Stimulated activated CD4-positive, alpha-beta T cell treated with anti-CD3 and anti-CD28 coated beads, TNF-alpha, amount 100 ng/mL, for 4 hours (primary cell): Measurements from ENCODE around the gene CLN3.
"Not testable (repeated sequence)": the region's sequence is repeated elsewhere in the genome, so short reads cannot be mapped to it uniquely, and the experiment has no call there.

Experiments
- DNase-seq, 3 experiments: peaks; one replicate each; pipeline ENCODE4 v3.0.0-alpha.2; 2020; ENCODE audit warnings: low read depth in 3 of 3

The CLN3 gene

GRCh38 chr16:28494121-28494851 lies 2.4 kb upstream of the CLN3 start, which contains the start of gene APOBR:
TSS of gene APOBR (plus strand) at chr16:28494643. CDS start at chr16:28494682, 39 bp downstream.
- DNase-seq, result peak; percentile 50 to 73 (median 73)

DNA sequence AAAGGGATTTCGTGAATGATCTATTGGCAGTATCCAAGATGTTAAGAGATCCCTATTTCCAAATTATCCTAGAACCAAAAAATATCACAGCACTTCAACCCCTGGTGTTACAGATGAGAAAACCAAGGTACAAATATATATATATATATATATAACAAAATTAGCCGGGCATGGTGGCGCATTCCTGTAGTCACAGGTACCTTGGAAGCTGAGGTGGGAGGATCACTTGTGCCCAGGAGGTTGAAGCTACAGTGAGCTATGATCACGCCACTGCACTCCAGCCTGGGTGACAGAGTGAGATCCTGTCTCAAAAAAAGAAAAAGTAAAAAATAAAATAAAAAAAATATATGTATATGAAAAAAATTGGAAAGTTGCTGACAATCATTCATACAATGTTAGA lies 637 bp upstream of the CLN3 start:
- DNase-seq, result no peak

DNA sequence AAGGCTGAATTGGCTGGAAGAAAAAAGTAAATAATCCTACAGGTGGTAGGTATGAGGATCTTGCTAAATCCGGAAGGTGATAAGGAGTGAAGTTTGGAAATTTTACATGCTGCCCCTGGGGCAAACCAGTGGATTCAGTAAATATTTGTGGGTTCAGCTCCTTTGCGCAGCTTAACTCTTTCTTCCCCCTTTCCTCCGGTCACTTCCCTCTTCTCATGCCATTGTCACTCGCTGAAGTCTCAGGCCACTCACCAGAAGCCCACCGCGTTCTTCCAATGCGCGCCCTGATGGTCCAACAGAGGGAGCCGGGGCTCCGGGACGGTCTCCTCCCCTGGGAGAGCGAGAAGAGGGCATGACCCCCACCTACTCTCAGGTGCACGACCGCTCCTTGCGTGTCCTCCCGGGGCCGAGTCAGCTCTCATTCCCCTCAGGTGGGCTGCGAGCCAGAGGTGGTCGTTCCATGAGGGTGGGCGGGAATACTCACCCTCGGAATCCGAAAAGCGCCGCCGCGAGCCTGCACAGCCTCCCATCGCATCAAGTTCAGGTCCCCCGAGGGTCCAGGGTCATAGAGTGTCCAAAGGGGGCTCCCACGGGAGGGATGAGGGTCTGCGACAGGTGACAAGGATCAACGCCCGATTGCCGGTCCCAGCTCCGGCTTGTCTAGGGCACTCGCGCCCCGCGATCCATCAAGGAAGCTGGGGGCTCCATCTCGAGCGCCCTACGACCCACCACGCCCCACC lies 474 bp downstream of the CLN3 start:
- no peak for DNase-seq

GRCh38 chr16:28486266-28486665 lies 5.6 kb downstream of the CLN3 start:
- no peak for DNase-seq

GRCh38 chr16:28483361-28483760 lies 8.5 kb downstream of the CLN3 start:
- not testable (repeated sequence) for DNase-seq

DNA sequence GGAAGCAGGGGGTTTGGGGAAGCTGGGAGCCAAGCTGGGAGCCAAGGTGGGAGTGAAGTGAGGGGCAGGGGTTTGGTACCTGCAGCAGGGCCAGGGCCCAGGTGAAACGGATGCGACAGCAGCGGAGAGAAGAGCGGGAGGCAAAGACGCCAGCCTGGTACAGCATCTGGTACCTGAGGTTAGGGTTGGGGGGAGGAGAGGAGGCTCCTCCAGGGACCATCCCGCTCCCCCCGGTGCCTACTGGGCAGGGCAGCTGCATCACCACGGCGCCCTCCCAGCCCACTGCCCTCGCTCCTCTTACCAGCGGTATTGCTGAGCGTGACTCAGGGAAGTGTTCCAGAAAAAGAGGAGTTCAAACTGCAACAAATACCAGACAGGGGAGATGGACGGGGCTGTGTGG lies 9.8 kb downstream of the CLN3 start:
- no peak for DNase-seq

GRCh38 chr16:28478506-28479180 lies 13.2 kb downstream of the CLN3 start:
- DNase-seq, result no peak

DNA sequence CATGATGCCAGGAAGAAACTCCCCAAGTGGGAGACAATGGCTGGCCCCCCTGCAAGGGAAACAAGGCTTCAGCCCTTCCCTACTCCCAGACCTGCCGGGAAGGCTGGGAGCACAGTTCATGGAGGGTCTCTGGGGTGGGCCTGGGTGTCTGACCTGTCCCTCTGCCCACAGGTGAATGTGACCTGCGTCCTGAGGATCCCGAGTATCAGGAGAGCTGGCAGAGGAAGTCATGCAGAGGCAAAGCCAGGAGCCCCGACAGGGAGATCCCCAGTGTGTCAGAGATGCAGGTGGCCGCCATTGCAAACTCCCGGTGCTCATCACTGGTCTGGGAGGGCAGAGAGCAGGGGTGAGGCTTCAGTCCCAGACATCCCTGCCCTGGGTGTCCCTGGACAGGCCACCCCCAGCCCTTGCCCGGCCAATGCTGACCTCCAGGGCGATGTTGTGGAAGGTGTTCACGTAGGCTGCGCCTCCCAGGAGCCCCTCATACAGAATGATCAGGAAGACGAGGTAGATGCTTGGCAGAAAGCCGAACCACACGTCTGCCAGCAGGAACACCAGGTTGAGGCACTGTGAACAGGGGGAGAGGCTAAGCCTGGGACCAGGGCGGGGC lies 14.5 kb downstream of the CLN3 start:
- no peak for DNase-seq

DNA sequence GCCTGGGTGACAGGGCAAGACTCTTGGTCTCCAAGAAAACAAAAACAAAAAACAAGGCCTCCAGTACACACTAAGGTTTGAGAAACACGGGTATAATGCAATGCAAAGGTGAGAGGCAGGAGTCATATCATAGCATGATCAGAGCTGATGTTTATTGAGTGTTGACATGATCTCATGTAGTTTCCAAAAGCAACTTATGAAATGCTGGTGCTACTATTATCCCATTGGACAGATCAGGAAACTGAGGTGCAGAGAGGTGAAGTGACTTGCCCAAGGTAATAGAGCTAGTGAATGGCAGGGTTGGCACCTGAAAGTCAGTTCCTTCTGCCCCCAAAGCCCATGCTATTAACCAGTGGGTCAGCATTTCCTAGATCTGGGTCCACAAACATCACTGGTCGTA lies 16.7 kb downstream of the CLN3 start:
- no peak for DNase-seq

- DNase-seq, result no peak
Measured at GRCh38 chr16:28473714-28474265, 18.1 kb downstream of the CLN3 start.

DNA sequence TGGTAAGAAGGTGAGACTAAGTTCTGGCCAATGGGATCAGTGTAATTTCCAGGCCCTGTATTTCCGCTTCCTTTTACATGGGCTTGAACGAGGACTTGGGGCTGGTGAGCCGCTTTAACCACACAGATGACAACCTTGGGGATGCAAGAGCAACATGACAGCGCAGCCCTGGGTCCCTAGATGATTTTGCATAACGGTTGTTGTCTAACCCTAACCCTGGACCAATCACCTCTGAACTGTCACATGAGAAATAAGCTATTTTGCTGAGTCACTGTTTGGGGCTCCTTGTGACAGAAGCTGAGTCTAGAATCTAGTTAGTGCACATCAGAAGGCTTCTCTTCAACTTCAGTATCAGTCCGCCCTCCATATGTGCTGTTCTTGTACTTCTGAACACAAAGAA lies 44.8 kb downstream of the CLN3 start:
- not testable (repeated sequence) for DNase-seq

- not testable (repeated sequence) for DNase-seq
Measured at GRCh38 chr16:28446388-28446787, 45.5 kb downstream of the CLN3 start.

DNA sequence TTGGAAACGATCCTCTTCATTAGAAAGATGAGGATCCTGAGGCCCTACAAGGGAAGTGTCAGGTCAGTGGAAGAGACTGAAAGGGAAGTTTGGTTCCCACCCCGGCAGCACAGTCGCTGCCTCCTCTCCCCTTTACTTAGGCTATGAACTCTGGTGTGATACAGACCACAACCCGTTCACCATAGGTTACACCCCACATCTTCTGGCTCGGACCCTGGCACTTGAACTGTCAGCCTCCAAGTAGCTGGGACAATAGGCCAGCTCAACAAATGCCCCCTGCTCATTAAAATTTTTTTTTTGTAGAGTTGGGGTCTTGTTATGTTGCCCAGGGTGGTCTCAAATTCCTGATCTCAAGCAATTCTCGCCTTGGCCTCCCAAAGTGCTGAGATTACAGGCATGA lies 47.9 kb downstream of the CLN3 start:
- DNase-seq, result not testable (repeated sequence)

- not testable (repeated sequence) for DNase-seq
Measured at GRCh38 chr16:28438899-28439298, 53.0 kb downstream of the CLN3 start.

- DNase-seq, result not testable (repeated sequence)
Measured at GRCh38 chr16:28435340-28435739, 56.5 kb downstream of the CLN3 start.
